ENCODE results near the gene SENP8.

SENP8 gene

GRCh38 chr15:72175186-72176044, 57.2 kb downstream of the SENP8 start:
- DNase-seq (ENCODE audit: low read depth): no peak

- no peak for DNase-seq (ENCODE audit: low read depth)
Measured at GRCh38 chr15:72176159-72176558, 58.0 kb downstream of the SENP8 start.

- DNase-seq (ENCODE audit: low read depth): no peak
Measured at GRCh38 chr15:72176743-72177142, 58.5 kb downstream of the SENP8 start.

- DNase-seq (ENCODE audit: low read depth): no peak
Measured at GRCh38 chr15:72178976-72179585, 60.9 kb downstream of the SENP8 start.

GRCh38 chr15:72179950-72180581, 61.9 kb downstream of the SENP8 start:
- no peak for DNase-seq (ENCODE audit: low read depth)

GRCh38 chr15:72180761-72181324, 62.6 kb downstream of the SENP8 start:
- DNase-seq (ENCODE audit: low read depth): no peak

- no peak for DNase-seq (ENCODE audit: low read depth)
Measured at GRCh38 chr15:72182244-72182643, 64.0 kb downstream of the SENP8 start.

GRCh38 chr15:72182673-72183072, 64.5 kb downstream of the SENP8 start:
- no peak for DNase-seq (ENCODE audit: low read depth)

- DNase-seq (ENCODE audit: low read depth): no peak
Measured at GRCh38 chr15:72183781-72184164, 65.6 kb downstream of the SENP8 start.

GRCh38 chr15:72184165-72184811, 66.1 kb downstream of the SENP8 start:
- DNase-seq (ENCODE audit: low read depth): no peak

GRCh38 chr15:72189250-72189902, 71.2 kb downstream of the SENP8 start:
- no peak for DNase-seq (ENCODE audit: low read depth)

- no peak for DNase-seq (ENCODE audit: low read depth)
Measured at GRCh38 chr15:72192416-72192815, 74.2 kb downstream of the SENP8 start.
